ENCODE data around the gene SFMBT1.

The SFMBT1 gene

GRCh38 chr3:52986938-52987337 is 58.9 kb downstream of the SFMBT1 start:
- DNase-seq (ENCODE audit: low spot score): no peak

DNA sequence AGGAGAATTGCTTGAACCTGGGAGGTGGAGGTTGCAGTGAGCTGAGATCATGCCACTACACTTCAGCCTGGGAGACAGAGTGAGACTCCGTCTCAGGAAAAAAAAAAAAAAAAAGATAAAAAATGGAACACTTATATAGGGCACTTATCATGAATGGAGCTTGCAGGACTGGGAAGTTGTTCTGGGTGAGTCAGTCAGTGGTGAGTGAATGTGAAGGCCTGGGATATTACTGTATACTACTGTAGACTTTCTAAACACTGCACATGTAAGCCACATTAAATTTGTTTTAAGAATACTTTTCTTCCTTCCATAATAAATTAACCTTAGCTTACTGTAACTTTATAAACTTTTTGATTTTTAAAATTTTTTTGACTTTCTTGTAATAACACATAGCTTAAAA is 59.8 kb downstream of the SFMBT1 start:
- DNase-seq (ENCODE audit: low spot score): no peak

- DNase-seq (ENCODE audit: low spot score): no peak
These were observed 62.0 kb downstream of the SFMBT1 start for GRCh38 chr3:52983828-52984227.

DNA sequence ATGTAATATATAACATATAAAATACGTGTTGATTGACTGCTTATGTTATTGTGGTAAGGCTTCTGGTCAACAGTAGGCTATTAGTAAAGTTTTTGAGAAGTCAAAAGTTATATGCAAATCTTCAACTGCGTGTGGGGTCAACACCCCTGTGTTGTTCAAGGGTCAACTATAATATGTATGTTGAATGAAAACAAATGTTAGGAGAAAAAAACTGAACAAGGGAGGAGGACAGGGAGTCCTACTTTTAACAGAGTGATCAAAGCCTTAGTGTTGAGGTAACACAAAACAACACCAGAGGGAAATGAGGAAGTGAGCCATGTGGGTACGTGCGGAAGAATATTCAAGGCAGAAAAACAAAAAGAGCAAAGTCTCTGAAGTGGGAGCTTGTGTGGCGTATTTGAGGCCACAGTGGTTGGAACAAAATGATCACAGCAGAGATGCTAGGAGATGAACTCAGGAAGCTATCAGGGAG is 62.5 kb downstream of the SFMBT1 start:
- peak; percentile 29 for DNase-seq (ENCODE audit: low spot score)

DNA sequence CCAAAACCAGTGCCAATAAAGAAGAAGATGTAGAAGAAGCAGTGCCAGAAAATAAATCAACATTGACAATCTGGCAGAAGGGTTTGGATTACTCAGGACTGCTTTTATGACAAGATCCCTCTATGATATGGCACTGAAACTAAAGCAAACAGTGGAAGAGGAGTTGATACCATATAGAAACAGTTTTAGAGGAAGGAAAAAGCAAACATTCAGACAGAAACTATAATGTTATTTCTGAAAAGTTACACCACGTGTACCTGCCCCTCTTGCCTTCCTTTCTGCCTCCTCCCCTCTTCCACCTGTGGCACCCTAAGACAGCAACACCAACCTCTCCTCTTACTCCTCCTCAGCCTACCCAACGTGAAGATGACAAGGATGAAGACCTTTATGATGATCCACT is 63.0 kb downstream of the SFMBT1 start:
- DNase-seq (ENCODE audit: low spot score): no peak

DNA sequence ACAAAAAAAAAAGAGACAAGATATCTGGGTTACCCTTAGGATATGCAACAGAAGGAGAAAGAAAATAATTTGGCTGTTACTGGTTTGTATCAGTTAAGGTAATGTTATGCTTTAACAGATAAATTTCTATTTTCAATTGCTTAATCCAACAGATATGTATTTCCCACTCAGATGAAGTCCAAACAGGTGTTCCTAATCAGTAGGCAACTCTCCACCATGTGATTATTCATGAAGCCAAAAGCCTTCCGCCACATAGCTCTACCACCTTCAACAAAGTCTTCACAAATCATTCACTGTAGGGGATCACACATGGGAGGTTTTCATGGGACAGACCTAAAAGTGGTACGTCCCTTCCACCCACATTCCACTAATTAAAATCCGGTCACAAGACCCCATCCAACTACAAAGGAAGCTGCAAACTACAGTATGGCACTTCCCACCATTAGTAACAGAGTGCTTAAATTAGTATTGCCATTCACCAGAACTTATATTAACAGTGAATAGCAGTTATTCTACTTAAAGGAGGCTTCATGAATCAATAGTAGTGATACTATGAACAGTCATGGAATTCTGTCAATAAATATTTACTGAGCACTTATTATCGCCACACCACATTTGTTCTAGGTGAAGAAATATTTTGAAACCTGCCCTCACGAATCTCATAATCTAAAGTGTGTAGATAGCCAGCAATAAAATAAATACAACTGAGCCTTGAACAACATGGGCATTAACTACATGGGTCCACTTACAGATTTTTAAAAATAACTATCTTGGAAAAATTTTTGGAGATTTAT is 66.5 kb downstream of the SFMBT1 start:
- no peak for DNase-seq (ENCODE audit: low spot score)

GRCh38 chr3:52978109-52978754 is 67.6 kb downstream of the SFMBT1 start:
- DNase-seq (ENCODE audit: low spot score): no peak

- DNase-seq (ENCODE audit: low spot score): no peak
These were observed 72.1 kb downstream of the SFMBT1 start for GRCh38 chr3:52973806-52974205.

- no peak for DNase-seq (ENCODE audit: low spot score)
These were observed 74.0 kb downstream of the SFMBT1 start for GRCh38 chr3:52971895-52972294.

GRCh38 chr3:52967398-52967797 is 78.5 kb downstream of the SFMBT1 start:
- no peak for DNase-seq (ENCODE audit: low spot score)

DNA sequence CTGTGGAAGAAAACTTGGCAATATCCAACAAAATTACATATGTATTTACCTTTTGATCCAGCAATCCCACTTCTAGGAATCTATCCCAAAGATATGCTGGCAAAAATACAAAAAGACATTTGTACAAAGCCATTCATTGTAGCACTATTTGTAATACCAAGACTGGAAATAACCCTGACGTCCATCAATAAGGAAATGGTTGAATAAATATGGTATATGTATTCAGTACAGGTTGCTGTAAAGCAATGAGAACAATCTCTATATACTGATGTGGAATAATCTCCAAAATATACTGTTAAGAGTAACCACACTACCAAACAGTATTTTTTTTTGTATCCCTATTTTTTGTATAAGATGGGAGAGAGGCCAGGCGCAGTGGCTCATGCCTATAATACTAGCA is 83.7 kb downstream of the SFMBT1 start:
- no peak for DNase-seq (ENCODE audit: low spot score)

DNA sequence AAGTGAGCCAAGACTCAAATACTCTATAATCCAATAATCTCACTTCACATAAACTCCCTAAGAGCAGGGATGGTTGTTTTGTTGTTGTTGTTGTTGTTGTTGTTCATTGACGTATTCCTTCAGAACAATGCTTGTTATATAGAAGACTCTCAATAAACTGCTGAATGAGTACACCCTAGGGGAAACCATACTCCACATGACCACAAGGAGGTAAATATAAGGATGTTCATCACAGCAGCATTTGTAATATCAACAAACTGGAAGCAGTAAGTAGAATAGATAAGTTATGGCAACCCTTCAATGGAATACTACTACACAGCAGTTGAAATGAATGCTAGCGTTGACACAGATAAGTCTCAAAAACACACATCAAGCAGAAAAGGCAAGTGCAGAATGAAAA is 86.1 kb downstream of the SFMBT1 start:
- no peak for DNase-seq (ENCODE audit: low spot score)

- DNase-seq (ENCODE audit: low spot score): no peak
These were observed 106.3 kb downstream of the SFMBT1 start for GRCh38 chr3:52939600-52939999.

GRCh38 chr3:52934630-52935530 is 111.0 kb downstream of the SFMBT1 start:
- peak; percentile 67 for DNase-seq (ENCODE audit: low spot score)

- DNase-seq (ENCODE audit: low spot score): no peak
These were observed 114.0 kb downstream of the SFMBT1 start for GRCh38 chr3:52931889-52932288.

GRCh38 chr3:52931328-52931727 is 114.5 kb downstream of the SFMBT1 start:
- DNase-seq (ENCODE audit: low spot score): no peak

- no peak for DNase-seq (ENCODE audit: low spot score)
These were observed 115.1 kb downstream of the SFMBT1 start for GRCh38 chr3:52930748-52931147.

GRCh38 chr3:52926554-52926953 is 119.3 kb downstream of the SFMBT1 start:
- no peak for DNase-seq (ENCODE audit: low spot score)

DNA sequence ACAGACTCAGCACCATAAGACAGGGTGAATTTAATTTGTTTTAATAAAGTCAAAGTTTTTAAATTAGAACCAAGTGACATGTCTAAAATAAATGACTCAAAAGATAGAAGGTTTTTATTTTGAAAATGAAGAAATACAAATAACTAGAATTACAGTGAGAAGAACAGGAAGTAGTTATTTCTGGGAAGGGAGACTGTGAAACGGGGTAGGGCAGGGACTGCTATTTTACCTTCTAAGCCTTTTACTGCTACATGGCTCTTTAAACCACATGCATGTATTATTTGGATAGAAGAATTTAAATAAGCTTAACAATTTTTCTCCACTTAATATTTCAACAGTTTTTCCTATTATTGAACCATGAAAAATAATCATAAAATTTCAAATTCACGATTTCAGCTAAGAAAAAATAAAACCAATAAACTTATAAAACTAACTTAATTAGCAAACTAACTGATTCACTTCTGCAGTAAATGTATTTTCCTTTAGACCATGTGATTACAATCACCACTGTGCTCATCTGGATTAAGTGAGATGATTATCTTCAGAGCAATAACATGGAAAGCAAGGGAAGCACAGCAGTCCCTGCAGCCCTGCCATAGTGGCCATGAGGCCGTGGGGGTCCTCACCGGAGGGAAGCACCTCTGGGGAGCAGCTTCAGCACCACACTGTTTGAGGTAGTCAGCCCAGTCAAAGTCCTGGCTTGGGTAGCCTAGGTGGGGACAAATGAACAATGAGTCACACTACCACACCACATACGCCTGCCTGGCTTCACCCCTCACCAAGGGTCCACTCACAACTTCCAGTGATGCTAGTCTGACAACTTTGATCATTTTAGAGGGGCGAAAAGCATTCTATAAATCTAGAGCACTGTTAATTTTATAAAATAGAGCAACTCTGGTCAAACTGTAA is 120.2 kb downstream of the SFMBT1 start:
- no peak for DNase-seq (ENCODE audit: low spot score)

GRCh38 chr3:52923963-52924362 is 121.9 kb downstream of the SFMBT1 start:
- no peak for DNase-seq (ENCODE audit: low spot score)

DNA sequence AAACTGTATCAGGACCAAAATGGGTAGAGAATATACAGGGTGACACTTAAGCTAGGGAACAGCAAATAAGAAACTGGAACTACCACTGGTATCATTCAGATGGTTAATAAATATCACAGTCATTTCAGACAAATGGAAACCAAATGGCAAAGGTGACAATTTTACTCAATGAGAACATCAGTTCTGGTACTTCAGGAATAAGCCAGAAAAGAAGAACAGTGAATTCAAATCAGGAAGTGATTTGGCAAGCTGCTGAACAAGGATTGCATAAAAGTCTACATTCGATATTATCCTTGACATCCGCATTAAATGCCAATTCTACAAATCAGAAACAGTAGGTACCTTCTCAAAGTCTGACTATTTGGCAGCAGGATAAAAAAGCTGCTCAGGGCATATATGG is 125.0 kb downstream of the SFMBT1 start:
- DNase-seq (ENCODE audit: low spot score): no peak
